PC-9 (cell line): Measurements from ENCODE around the gene PLA2G7.

Experiments used
- EZH2 ChIP-seq: fragments of 200-600 bp; sonication (generic); IDR thresholded peaks from 2 replicates; pipeline ENCODE4 v1.8.0; 2017; ENCODE audit warnings: antibody characterized with exemption, low read depth
- TF ChIP-seq, protein P1 (sequence below): fragments of 200-600 bp; sonication (generic); conservative IDR thresholded peaks from 2 replicates; pipeline ENCODE4 v1.6.1; 2017; ENCODE audit warnings: mixed run types, antibody characterized with exemption, mild to moderate bottlenecking, moderate library complexity

DNA sequence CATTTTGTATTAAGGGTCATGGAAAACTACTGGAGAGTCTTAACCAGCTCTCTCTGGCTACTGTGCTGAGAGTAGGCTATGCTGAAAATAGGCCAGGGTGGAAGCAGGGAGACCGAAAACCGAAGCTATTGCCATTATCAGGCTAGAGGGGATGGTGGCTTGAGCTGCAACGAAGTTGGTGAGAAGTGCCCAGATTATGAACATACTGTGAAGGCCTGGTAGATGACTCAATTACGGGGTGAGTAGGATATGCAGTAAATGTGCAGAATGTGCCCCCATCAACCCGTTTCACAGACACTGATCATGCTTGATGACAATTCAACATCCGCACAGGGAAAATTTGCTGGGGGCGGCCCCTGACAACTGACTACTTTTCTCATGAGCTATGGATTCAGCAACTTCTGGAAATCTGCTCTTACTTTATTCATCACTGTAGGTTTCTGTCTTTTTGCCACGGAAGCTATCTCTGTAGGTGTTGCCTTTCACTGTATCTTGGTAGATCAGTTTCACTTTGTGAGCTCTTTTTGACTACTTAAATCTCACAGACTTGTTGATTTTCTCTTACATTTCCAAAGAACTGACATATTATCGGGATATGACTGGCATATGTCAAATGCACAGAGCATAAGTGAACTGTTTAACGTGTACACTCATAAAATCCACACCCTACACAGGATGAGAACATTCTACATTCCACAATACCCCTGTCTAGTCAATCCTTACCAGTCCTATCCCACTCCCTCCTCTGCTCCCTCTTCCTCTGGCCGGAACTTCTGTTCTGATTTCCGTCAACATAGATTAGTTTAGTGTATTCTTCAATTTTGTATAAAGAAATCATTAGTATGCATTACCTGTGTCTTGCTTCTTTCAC, 42.5 kb upstream of the PLA2G7 start:
- TF ChIP-seq, protein P1, sequence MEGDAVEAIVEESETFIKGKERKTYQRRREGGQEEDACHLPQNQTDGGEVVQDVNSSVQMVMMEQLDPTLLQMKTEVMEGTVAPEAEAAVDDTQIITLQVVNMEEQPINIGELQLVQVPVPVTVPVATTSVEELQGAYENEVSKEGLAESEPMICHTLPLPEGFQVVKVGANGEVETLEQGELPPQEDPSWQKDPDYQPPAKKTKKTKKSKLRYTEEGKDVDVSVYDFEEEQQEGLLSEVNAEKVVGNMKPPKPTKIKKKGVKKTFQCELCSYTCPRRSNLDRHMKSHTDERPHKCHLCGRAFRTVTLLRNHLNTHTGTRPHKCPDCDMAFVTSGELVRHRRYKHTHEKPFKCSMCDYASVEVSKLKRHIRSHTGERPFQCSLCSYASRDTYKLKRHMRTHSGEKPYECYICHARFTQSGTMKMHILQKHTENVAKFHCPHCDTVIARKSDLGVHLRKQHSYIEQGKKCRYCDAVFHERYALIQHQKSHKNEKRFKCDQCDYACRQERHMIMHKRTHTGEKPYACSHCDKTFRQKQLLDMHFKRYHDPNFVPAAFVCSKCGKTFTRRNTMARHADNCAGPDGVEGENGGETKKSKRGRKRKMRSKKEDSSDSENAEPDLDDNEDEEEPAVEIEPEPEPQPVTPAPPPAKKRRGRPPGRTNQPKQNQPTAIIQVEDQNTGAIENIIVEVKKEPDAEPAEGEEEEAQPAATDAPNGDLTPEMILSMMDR, result no peak
- no peak for TF ChIP-seq EZH2
